SK-N-SH (cell line): ENCODE measurements around the gene CPHXL2.

Source experiments
- CTCF ChIP-seq: fragments of 200-600 bp; sonication (generic); IDR thresholded peaks from 2 replicates; pipeline ENCODE4 v1.6.1; 2017; ENCODE audit warnings: antibody characterized with exemption, mild to moderate bottlenecking, moderate library complexity
- EZH2phosphoT487 ChIP-seq: fragments of 200-600 bp; sonication (generic); IDR thresholded peaks from 2 replicates; pipeline ENCODE4 v1.6.1; 2017; ENCODE audit warnings: low read depth, mixed run types, mild to moderate bottlenecking, antibody characterized with exemption, moderate library complexity, borderline replicate concordance
- GABPA ChIP-seq: IDR thresholded peaks from 2 replicates; pipeline ENCODE4 v1.4.0; 2012; ENCODE audit warnings: low read depth, mild to moderate bottlenecking
- IRF3 ChIP-seq: fragments of 150-350 bp; IDR thresholded peaks from 2 replicates; pipeline ENCODE4 v1.6.1; 2016; ENCODE audit warnings: mild to moderate bottlenecking, low read depth, low read length
- POLR2AphosphoS5 ChIP-seq: IDR thresholded peaks from 2 replicates; pipeline ENCODE4 v1.6.1; 2012; ENCODE audit warnings: low read depth, low read length
- SIN3A ChIP-seq: IDR thresholded peaks from 2 replicates; pipeline ENCODE4 v1.6.1; 2012; ENCODE audit warnings: low read depth, mild to moderate bottlenecking, low read length, moderate library complexity, borderline replicate concordance
- YY1 ChIP-seq: IDR thresholded peaks from 2 replicates; pipeline ENCODE4 v1.4.0; 2012; ENCODE audit warnings: low read depth, mild to moderate bottlenecking
- ZBTB33 ChIP-seq: IDR thresholded peaks from 2 replicates; pipeline ENCODE4 v1.4.0; 2012; ENCODE audit warnings: low read depth, borderline replicate concordance

GRCh38 chr16:75676909-75677308, at the start of gene CPHXL2:
- TF ChIP-seq ZBTB33, result no peak
- no peak for TF ChIP-seq CTCF
- TF ChIP-seq SIN3A, result no peak
- no peak for TF ChIP-seq GABPA
- TF ChIP-seq IRF3, result no peak
- TF ChIP-seq POLR2AphosphoS5, result no peak
- TF ChIP-seq YY1, result no peak
- no peak for TF ChIP-seq EZH2phosphoT487
